ENCODE measurements around the gene XRCC4.

DNA sequence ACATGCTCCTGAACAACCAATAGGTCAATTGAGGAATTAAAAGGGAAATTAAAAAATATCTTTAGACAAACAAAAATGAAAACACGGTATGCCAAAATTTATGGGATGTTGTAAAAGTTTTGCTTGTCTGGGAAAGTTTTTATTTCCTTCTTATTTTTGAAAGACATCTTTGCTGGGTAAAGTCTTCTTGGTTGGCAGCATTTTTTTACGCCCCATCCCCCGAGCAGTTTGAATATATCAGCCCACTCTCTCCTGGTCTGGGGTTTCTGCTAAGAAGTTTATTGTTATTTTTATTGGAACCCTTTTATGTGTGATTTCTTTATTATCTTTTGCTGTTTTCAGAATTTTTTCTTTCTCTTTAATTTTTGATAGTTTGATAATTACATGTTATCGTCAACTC is 16.3 kb downstream of the XRCC4 start:
- no peak for TF ChIP-seq POLR2A (IDR thresholded peaks at IDR 0.05)
- TF ChIP-seq, protein P1, sequence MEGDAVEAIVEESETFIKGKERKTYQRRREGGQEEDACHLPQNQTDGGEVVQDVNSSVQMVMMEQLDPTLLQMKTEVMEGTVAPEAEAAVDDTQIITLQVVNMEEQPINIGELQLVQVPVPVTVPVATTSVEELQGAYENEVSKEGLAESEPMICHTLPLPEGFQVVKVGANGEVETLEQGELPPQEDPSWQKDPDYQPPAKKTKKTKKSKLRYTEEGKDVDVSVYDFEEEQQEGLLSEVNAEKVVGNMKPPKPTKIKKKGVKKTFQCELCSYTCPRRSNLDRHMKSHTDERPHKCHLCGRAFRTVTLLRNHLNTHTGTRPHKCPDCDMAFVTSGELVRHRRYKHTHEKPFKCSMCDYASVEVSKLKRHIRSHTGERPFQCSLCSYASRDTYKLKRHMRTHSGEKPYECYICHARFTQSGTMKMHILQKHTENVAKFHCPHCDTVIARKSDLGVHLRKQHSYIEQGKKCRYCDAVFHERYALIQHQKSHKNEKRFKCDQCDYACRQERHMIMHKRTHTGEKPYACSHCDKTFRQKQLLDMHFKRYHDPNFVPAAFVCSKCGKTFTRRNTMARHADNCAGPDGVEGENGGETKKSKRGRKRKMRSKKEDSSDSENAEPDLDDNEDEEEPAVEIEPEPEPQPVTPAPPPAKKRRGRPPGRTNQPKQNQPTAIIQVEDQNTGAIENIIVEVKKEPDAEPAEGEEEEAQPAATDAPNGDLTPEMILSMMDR (IDR thresholded peaks at IDR 0.05): no peak
- TF ChIP-seq POLR2AphosphoS5 (IDR thresholded peaks at IDR 0.05): no peak

Measured in breast epithelium (tissue), 3 donors.